Mucosa of rectum (tissue), 2 donors: ENCODE results near the gene UTP20.

Experiments
- H3K27ac ChIP-seq, 2 donors: one replicate each; pipeline ENCODE4 v1.7.0; 2013; ENCODE audit warnings: inconsistent platforms in 2 of 2, low read depth in 2 of 2, low read length in 2 of 2
- H3K27me3 ChIP-seq, 2 donors: one replicate each; pipeline ENCODE4 v1.7.0; 2013; ENCODE audit warnings: low read length in 2 of 2; ENCODE audit not compliant: control insufficient read depth in 2 of 2, insufficient read depth in 2 of 2
- H3K36me3 ChIP-seq, 2 donors: one replicate each; pipeline ENCODE4 v1.7.0; 2013; ENCODE audit warnings: low read length in 2 of 2; ENCODE audit not compliant: control insufficient read depth in 2 of 2, insufficient read depth in 2 of 2
- H3K4me1 ChIP-seq, 2 donors: one replicate each; pipeline ENCODE4 v1.7.0; 2013; ENCODE audit warnings: low read length in 2 of 2, mild to moderate bottlenecking in 1 of 2; ENCODE audit not compliant: control insufficient read depth in 2 of 2, insufficient read depth in 2 of 2
- H3K4me3 ChIP-seq, 2 donors: one replicate each; pipeline ENCODE4 v1.7.0; 2013; ENCODE audit warnings: low read length in 2 of 2
- H3K9ac ChIP-seq, 2 donors: one replicate each; pipeline ENCODE4 v1.7.0; 2013; ENCODE audit warnings: low read length in 2 of 2, low read depth in 1 of 2, mild to moderate bottlenecking in 1 of 2
- H3K9me3 ChIP-seq, 2 donors: one replicate each; pipeline ENCODE4 v1.7.0; 2013; ENCODE audit warnings: low read length in 2 of 2; ENCODE audit not compliant: control insufficient read depth in 2 of 2
- donor health status: healthy.
- donor health status: Normal muscosa, but diverticular disease.

The UTP20 gene

GRCh38 chr12:101267111-101267510, 12.8 kb upstream of the UTP20 start:
- Histone ChIP-seq H3K27ac (no peak overlapping the region), H3K4me3 (no peak overlapping the region), H3K9ac (no peak overlapping the region), H3K36me3 (no peaks in the 10 kb centered on the region), H3K27me3 (peaks cover 0 to 2% of the 10 kb centered on the region in 2 donors), H3K9me3 (no peaks in the 10 kb centered on the region), H3K4me1 (no peaks in the 10 kb centered on the region)

GRCh38 chr12:101276433-101276832, 3.5 kb upstream of the UTP20 start:
- no peak overlapping the region for H3K27ac ChIP-seq
- H3K4me1 ChIP-seq, result peaks cover 0 to 7% of the 10 kb centered on the region in 2 donors
- H3K36me3 ChIP-seq, result no peaks in the 10 kb centered on the region
- H3K27me3 ChIP-seq, result peaks cover 0 to 4% of the 10 kb centered on the region in 2 donors
- H3K9me3 ChIP-seq, result no peaks in the 10 kb centered on the region
- no peak overlapping the region for H3K4me3 ChIP-seq
- no peak overlapping the region for H3K9ac ChIP-seq

- Histone ChIP-seq H3K27ac (no peak overlapping the region), H3K36me3 (peaks cover 0 to 7% of the 10 kb centered on the region in 2 donors), H3K27me3 (peaks cover 0 to 4% of the 10 kb centered on the region in 2 donors), H3K9me3 (no peaks in the 10 kb centered on the region), H3K9ac (no peak overlapping the region), H3K4me3 (no peak overlapping the region), H3K4me1 (peaks cover 0 to 7% of the 10 kb centered on the region in 2 donors)
Observed at GRCh38 chr12:101277443-101277842, 2.5 kb upstream of the UTP20 start.

- no peak overlapping the region for H3K9ac ChIP-seq
- H3K27me3 ChIP-seq, result no peaks in the 10 kb centered on the region
- H3K27ac ChIP-seq, result no peak overlapping the region
- H3K4me3 ChIP-seq, result no peak overlapping the region
- peaks cover 21 to 36% of the 10 kb centered on the region in 2 donors for H3K36me3 ChIP-seq
- no peaks in the 10 kb centered on the region for H3K9me3 ChIP-seq
- H3K4me1 ChIP-seq, result no peaks in the 10 kb centered on the region
Observed at GRCh38 chr12:101287357-101287756, 7.5 kb downstream of the UTP20 start.

GRCh38 chr12:101297661-101298060, 17.8 kb downstream of the UTP20 start:
- Histone ChIP-seq H3K9ac (no peak overlapping the region), H3K27ac (no peak overlapping the region), H3K4me1 (peaks cover 0 to 2% of the 10 kb centered on the region in 2 donors), H3K27me3 (no peaks in the 10 kb centered on the region), H3K4me3 (no peak overlapping the region), H3K9me3 (no peaks in the 10 kb centered on the region), H3K36me3 (peaks cover 26 to 33% of the 10 kb centered on the region in 2 donors)

- H3K27ac ChIP-seq, result no peak overlapping the region
- H3K27me3 ChIP-seq, result no peaks in the 10 kb centered on the region
- H3K4me1 ChIP-seq, result peaks cover 5% of the 10 kb centered on the region in 2 donors
- no peak overlapping the region for H3K4me3 ChIP-seq
- no peaks in the 10 kb centered on the region for H3K9me3 ChIP-seq
- no peak overlapping the region for H3K9ac ChIP-seq
- peaks cover 29 to 30% of the 10 kb centered on the region in 2 donors for H3K36me3 ChIP-seq
Observed at GRCh38 chr12:101298426-101298825, 18.5 kb downstream of the UTP20 start.

- Histone ChIP-seq H3K27me3 (no peaks in the 10 kb centered on the region), H3K36me3 (peaks cover 33 to 34% of the 10 kb centered on the region in 2 donors), H3K4me1 (peaks cover 5% of the 10 kb centered on the region in 2 donors), H3K9ac (no peak overlapping the region), H3K27ac (no peak overlapping the region), H3K9me3 (no peaks in the 10 kb centered on the region), H3K4me3 (no peak overlapping the region)
Observed at GRCh38 chr12:101299346-101299745, 19.4 kb downstream of the UTP20 start.

- Histone ChIP-seq H3K9ac (no peak overlapping the region), H3K27ac (no peak overlapping the region), H3K4me3 (no peak overlapping the region), H3K4me1 (peaks cover 5% of the 10 kb centered on the region in 2 donors), H3K27me3 (no peaks in the 10 kb centered on the region), H3K9me3 (no peaks in the 10 kb centered on the region), H3K36me3 (peaks cover 36 to 39% of the 10 kb centered on the region in 2 donors)
Observed at GRCh38 chr12:101299931-101300330, 20.0 kb downstream of the UTP20 start.

- Histone ChIP-seq H3K9me3 (no peaks in the 10 kb centered on the region), H3K9ac (no peak overlapping the region), H3K36me3 (peaks cover 32 to 52% of the 10 kb centered on the region in 2 donors), H3K4me3 (no peak overlapping the region), H3K27ac (no peak overlapping the region), H3K4me1 (peaks cover 5% of the 10 kb centered on the region in 2 donors), H3K27me3 (no peaks in the 10 kb centered on the region)
Observed at GRCh38 chr12:101302741-101303140, 22.8 kb downstream of the UTP20 start.

- no peak overlapping the region for H3K27ac ChIP-seq
- peaks cover 22 to 56% of the 10 kb centered on the region in 2 donors for H3K36me3 ChIP-seq
- H3K9me3 ChIP-seq, result no peaks in the 10 kb centered on the region
- no peak overlapping the region for H3K4me3 ChIP-seq
- H3K4me1 ChIP-seq, result peaks cover 5% of the 10 kb centered on the region in 2 donors
- no peaks in the 10 kb centered on the region for H3K27me3 ChIP-seq
- no peak overlapping the region for H3K9ac ChIP-seq
Observed at GRCh38 chr12:101305226-101305779, 25.4 kb downstream of the UTP20 start.
